K562 (cell line): ENCODE measurements around the gene PLEK2. TPM values are rescaled to one million over a fixed set of nuclear protein-coding genes. Genes with fewer than 3 reads are reported as not detected.

Experiments
- BMI1 ChIP-seq: fragments of 150-350 bp; IDR thresholded peaks from 2 replicates; pipeline ENCODE4 v1.6.1; 2014; ENCODE audit warnings: low read length
- C11orf30 ChIP-seq: fragments of 450-650 bp; IDR thresholded peaks from 2 replicates; pipeline ENCODE4 v1.6.1; 2016; ENCODE audit warnings: low read depth, mild to moderate bottlenecking
- CBX8 ChIP-seq: fragments of 200-600 bp; sonication (generic); IDR thresholded peaks from 2 replicates; pipeline ENCODE4 v1.6.1; 2012; ENCODE audit warnings: borderline replicate concordance, mixed run types, low read depth, mild to moderate bottlenecking, moderate library complexity, mixed read lengths, low read length, control low read depth, inconsistent platforms; ENCODE audit not compliant: poor library complexity, severe bottlenecking; ENCODE audit errors: extremely low read depth
- GTF2F1 ChIP-seq: IDR thresholded peaks from 2 replicates; pipeline ENCODE4 v1.6.1; 2011; ENCODE audit warnings: low read depth, low read length, improper control_type of control experiment
- JUND ChIP-seq, 2 experiments: IDR thresholded peaks; 2 replicates in 1 of 2; 3 replicates in 1 of 2; pipeline ENCODE4 v1.6.1; 2011; ENCODE audit warnings: borderline replicate concordance in 2 of 2, low read depth in 2 of 2, low read length in 2 of 2, improper control_type of control experiment in 1 of 2, missing biosample characterization in 1 of 2, missing genetic modification characterization in 1 of 2, missing genetic modification reagents in 1 of 2
- KDM1A ChIP-seq, 2 experiments: fragments of 450-650 bp; IDR thresholded peaks; 2 replicates each; pipeline ENCODE4 v1.6.1; 2016; ENCODE audit warnings: mild to moderate bottlenecking in 2 of 2
- KDM4B ChIP-seq, 2 experiments: fragments of 450-650 bp in 1 of 2; sonication (generic) in 1 of 2; IDR thresholded peaks; 2 replicates each; pipeline ENCODE4 v1.6.1; 2016 to 2017; ENCODE audit warnings: borderline replicate concordance in 2 of 2, antibody characterized with exemption in 1 of 2, low read depth in 1 of 2, mild to moderate bottlenecking in 1 of 2
- MEF2D ChIP-seq: conservative IDR thresholded peaks from 2 replicates; pipeline ENCODE4 v1.6.1; 2016; ENCODE audit warnings: low read depth, missing genetic modification characterization, missing compliant biosample characterization
- MEIS2 ChIP-seq: fragments of 450-650 bp; IDR thresholded peaks from 2 replicates; pipeline ENCODE4 v1.6.1; 2014; ENCODE audit warnings: mild to moderate bottlenecking; ENCODE audit not compliant: partially characterized antibody
- RUNX1 ChIP-seq: sonication (generic); IDR thresholded peaks from 2 replicates; pipeline ENCODE4 v1.6.1; 2016; ENCODE audit warnings: antibody characterized with exemption, low read depth
- SOX6 ChIP-seq: fragments of 450-650 bp; IDR thresholded peaks from 2 replicates; pipeline ENCODE4 v1.6.1; 2014; ENCODE audit warnings: mild to moderate bottlenecking
- ZNF197 ChIP-seq: fragments of 200-800 bp; sonication (Bioruptor generic); IDR thresholded peaks from 2 replicates; pipeline ENCODE4 v1.6.1; 2016; ENCODE audit warnings: low read depth, missing genetic modification characterization, missing compliant biosample characterization
- ZNF41 ChIP-seq: fragments of 250-450 bp; sonication (Bioruptor Pico); conservative IDR thresholded peaks from 2 replicates; pipeline ENCODE4 v1.4.0; 2020; ENCODE audit warnings: mild to moderate bottlenecking
- ZNF551 ChIP-seq: fragments of 250-450 bp; sonication (Bioruptor Pico); IDR thresholded peaks from 2 replicates; pipeline ENCODE4 v1.5.0; 2021; ENCODE audit warnings: mild to moderate bottlenecking, moderate library complexity
- polyA plus RNA-seq, 8 experiments: library from polyadenylated mRNA; depleted of rRNA in 4 of 8; stranded (reverse) in 5 of 8; unstranded in 3 of 8; fragments of >200 nt; fragmentation: Nextera tagmentation in 2 of 8; fragmentation: Illumina TruSeq in 1 of 8; extraction: Ambion mirVana in 2 of 8; extraction: Trizol in 1 of 8; gene quantifications; 2 replicates each; pipeline versions ENCODE4 v1.2.1 to v1.2.3, GENCODE V29; 2011 to 2014; ENCODE audit warnings: inconsistent platforms in 1 of 8, missing spikeins in 1 of 8
- total RNA-seq, 7 experiments: library from RNA; depleted of rRNA in 6 of 7; stranded (reverse); fragments of >200 nt in 6 of 7; fragmentation: Illumina TruSeq in 2 of 7; extraction: Trizol in 2 of 7; gene quantifications; 2 replicates each; pipeline versions ENCODE4 v1.2.1 to v1.2.3, GENCODE V29; 2011 to 2021; ENCODE audit warnings: low replicate concordance in 1 of 7
- TF ChIP-seq, protein P1 (sequence below), 3 experiments: fragments of 200-800 bp in 1 of 3; sonication (Bioruptor generic) in 1 of 3; sonication (generic) in 1 of 3; formaldehyde crosslinking in 1 of 3; IDR thresholded peaks; 2 replicates each; pipeline versions ENCODE4 v1.6.1 to v1.8.0; 2016 to 2022; ENCODE audit warnings: mild to moderate bottlenecking in 2 of 3, missing compliant biosample characterization in 2 of 3, missing genetic modification characterization in 2 of 3, missing genetic modification reagents in 1 of 3
- TF ChIP-seq, protein P2 (sequence below), 2 experiments: fragments of 450-650 bp in 1 of 2; sonication (generic) in 1 of 2; formaldehyde crosslinking; conservative IDR thresholded peaks; 2 replicates each; pipeline versions ENCODE4 v1.4.0 to v1.8.1; 2020 to 2022; ENCODE audit warnings: mild to moderate bottlenecking in 1 of 2, missing genetic modification reagents in 1 of 2
- TF ChIP-seq, protein P3 (sequence below): sonication (generic); formaldehyde crosslinking; IDR thresholded peaks from 2 replicates; pipeline ENCODE4 v1.8.1; 2023; ENCODE audit warnings: mild to moderate bottlenecking, missing genetic modification reagents
- TF ChIP-seq, protein P4 (sequence below), 2 experiments: IDR thresholded peaks in 1 of 2; conservative IDR thresholded peaks in 1 of 2; 2 replicates each; pipeline ENCODE4 v1.6.1; 2016; ENCODE audit warnings: low read depth in 2 of 2, mild to moderate bottlenecking in 1 of 2, missing compliant biosample characterization in 1 of 2, missing genetic modification characterization in 1 of 2, moderate library complexity in 1 of 2

PLEK2 gene
- total and polyA plus RNA-seq, 9 of the 15 experiments (the other 6 are each of a cell fraction or from before 2014, with no cell fraction given), result not detected

DNA sequence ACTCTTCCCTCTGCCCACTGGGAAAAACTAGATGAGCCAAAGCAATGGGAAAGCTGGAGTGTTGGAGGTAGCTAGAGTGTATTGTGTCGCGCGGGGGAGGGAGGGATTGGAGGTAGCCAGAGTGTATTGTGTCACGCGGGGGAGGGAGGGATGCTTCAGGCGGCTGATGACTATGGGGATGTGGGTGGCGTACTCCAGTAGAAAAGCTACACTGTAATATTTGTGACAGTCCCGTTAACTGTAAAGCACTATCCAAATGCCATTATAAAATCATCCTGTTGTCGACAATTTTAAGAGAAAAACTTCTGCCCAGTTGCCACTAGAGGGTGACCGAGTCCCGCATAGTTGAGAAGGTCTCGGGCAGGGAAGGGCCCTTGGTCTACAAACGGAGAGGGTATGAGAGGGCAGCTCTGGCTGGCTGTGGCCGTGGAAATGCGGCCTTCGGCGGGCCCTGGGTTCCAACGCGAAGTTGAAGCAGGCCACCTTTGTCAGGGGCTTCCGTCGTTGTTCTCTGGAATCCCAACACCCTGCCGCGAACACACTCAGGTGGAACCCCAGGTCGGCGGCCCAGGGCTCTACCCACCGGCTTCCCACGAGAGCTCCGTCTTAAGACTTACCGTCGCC lies 15.1 kb upstream of the PLEK2 start (continued):
- TF ChIP-seq SOX6 (peak; percentile 58; the same call in 1 of the 2 replicates), ZNF551 (CRISPR knock-in tag) (no peak), MEIS2 (no peak), JUND (IDR thresholded peaks at IDR 0.05; ENCODE audit: borderline replicate concordance, low read depth, low read length) (peak; percentile 7; the same call in 1 of the 2 replicates), JUND (tag; IDR thresholded peaks at IDR 0.05; ENCODE audit: borderline replicate concordance, low read depth, low read length) (no peak), C11orf30 (no peak), KDM4B (IDR thresholded peaks at IDR 0.05; ENCODE audit: borderline replicate concordance in 2 of 2, low read depth in 1 of 2) (no peak), RUNX1 (no peak), MEF2D (tag) (no peak), ZNF197 (CRISPR knock-in tag) (no peak), KDM1A (IDR thresholded peaks at IDR 0.05) (0 out of 4 replicates have a peak, but pooled peaks of 1 of the 2 experiments have one; percentile 12), CBX8 (no peak), BMI1 (no peak), ZNF41 (no peak), GTF2F1 (no peak)
- TF ChIP-seq, protein P1, sequence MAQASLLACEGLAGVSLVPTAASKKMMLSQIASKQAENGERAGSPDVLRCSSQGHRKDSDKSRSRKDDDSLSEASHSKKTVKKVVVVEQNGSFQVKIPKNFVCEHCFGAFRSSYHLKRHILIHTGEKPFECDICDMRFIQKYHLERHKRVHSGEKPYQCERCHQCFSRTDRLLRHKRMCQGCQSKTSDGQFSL (CRISPR knock-in tag; IDR thresholded peaks at IDR 0.05), result no peak
- TF ChIP-seq, protein P1 (tag; IDR thresholded peaks at IDR 0.05), result no peak
- TF ChIP-seq, protein P2, sequence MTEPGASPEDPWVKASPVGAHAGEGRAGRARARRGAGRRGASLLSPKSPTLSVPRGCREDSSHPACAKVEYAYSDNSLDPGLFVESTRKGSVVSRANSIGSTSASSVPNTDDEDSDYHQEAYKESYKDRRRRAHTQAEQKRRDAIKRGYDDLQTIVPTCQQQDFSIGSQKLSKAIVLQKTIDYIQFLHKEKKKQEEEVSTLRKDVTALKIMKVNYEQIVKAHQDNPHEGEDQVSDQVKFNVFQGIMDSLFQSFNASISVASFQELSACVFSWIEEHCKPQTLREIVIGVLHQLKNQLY (CRISPR knock-in tag; conservative IDR thresholded peaks at IDR 0.05), result no peak
- TF ChIP-seq, protein P3, sequence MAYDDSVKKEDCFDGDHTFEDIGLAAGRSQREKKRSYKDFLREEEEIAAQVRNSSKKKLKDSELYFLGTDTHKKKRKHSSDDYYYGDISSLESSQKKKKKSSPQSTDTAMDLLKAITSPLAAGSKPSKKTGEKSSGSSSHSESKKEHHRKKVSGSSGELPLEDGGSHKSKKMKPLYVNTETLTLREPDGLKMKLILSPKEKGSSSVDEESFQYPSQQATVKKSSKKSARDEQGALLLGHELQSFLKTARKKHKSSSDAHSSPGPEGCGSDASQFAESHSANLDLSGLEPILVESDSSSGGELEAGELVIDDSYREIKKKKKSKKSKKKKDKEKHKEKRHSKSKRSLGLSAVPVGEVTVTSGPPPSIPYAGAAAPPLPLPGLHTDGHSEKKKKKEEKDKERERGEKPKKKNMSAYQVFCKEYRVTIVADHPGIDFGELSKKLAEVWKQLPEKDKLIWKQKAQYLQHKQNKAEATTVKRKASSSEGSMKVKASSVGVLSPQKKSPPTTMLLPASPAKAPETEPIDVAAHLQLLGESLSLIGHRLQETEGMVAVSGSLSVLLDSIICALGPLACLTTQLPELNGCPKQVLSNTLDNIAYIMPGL (CRISPR knock-in tag), result no peak
- TF ChIP-seq, protein P4, sequence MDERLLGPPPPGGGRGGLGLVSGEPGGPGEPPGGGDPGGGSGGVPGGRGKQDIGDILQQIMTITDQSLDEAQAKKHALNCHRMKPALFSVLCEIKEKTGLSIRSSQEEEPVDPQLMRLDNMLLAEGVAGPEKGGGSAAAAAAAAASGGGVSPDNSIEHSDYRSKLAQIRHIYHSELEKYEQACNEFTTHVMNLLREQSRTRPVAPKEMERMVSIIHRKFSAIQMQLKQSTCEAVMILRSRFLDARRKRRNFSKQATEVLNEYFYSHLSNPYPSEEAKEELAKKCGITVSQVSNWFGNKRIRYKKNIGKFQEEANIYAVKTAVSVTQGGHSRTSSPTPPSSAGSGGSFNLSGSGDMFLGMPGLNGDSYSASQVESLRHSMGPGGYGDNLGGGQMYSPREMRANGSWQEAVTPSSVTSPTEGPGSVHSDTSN (CRISPR knock-in tag; IDR thresholded peaks at IDR 0.05; ENCODE audit: low read depth), result no peak
- TF ChIP-seq, protein P4 (tag; conservative IDR thresholded peaks at IDR 0.05; ENCODE audit: low read depth), result no peak
